Muscle layer of colon (tissue), 2 donors: Measurements from ENCODE around the gene CXorf58.

Experiments
- H3K27ac ChIP-seq: one replicate; pipeline ENCODE4 v1.7.0; 2013; ENCODE audit warnings: low read depth, mild to moderate bottlenecking, low read length, moderate library complexity
- H3K27me3 ChIP-seq, 2 donors: one replicate each; pipeline ENCODE4 v1.7.0; 2013; ENCODE audit warnings: low read length in 2 of 2, mild to moderate bottlenecking in 2 of 2; ENCODE audit not compliant: insufficient read depth in 2 of 2, control insufficient read depth in 1 of 2
- H3K36me3 ChIP-seq: one replicate; pipeline ENCODE4 v1.7.0; 2013; ENCODE audit warnings: mild to moderate bottlenecking, low read length; ENCODE audit not compliant: insufficient read depth
- H3K4me1 ChIP-seq: one replicate; pipeline ENCODE4 v1.7.0; 2013; ENCODE audit warnings: mild to moderate bottlenecking, low read length; ENCODE audit not compliant: insufficient read depth
- H3K4me3 ChIP-seq, 2 donors: one replicate each; pipeline ENCODE4 v1.7.0; 2013; ENCODE audit warnings: low read length in 2 of 2, low read depth in 1 of 2, mild to moderate bottlenecking in 1 of 2, moderate library complexity in 1 of 2
- H3K9ac ChIP-seq: one replicate; pipeline ENCODE4 v1.7.0; 2013; ENCODE audit warnings: low read length
- H3K9me3 ChIP-seq: one replicate; pipeline ENCODE4 v1.7.0; 2013; ENCODE audit warnings: mild to moderate bottlenecking, low read length
- donor health status: abdominal sarcoma.
- donor health status: Adenocarcinoma of cecum.

CXorf58 gene

GRCh38 chrX:23936180-23936579, 28.4 kb downstream of the CXorf58 start:
- Histone ChIP-seq H3K36me3 (no peaks in the 10 kb centered on the region), H3K9me3 (no peaks in the 10 kb centered on the region), H3K4me1 (no peaks in the 10 kb centered on the region), H3K27ac (no peak overlapping the region), H3K27me3 (peaks cover 0 to 7% of the 10 kb centered on the region in 2 donors), H3K4me3 (no peak overlapping the region), H3K9ac (no peak overlapping the region)

- Histone ChIP-seq H3K4me1 (no peaks in the 10 kb centered on the region), H3K27ac (no peak overlapping the region), H3K36me3 (no peaks in the 10 kb centered on the region), H3K4me3 (no peak overlapping the region), H3K9me3 (no peaks in the 10 kb centered on the region), H3K27me3 (peaks cover 0 to 7% of the 10 kb centered on the region in 2 donors), H3K9ac (no peak overlapping the region)
These were observed 29.3 kb downstream of the CXorf58 start for GRCh38 chrX:23937100-23937499.

GRCh38 chrX:23938690-23939089, 30.9 kb downstream of the CXorf58 start:
- H3K27ac ChIP-seq = no peak overlapping the region
- H3K9ac ChIP-seq = no peak overlapping the region
- H3K27me3 ChIP-seq = peaks cover 0 to 7% of the 10 kb centered on the region in 2 donors
- no peaks in the 10 kb centered on the region for H3K36me3 ChIP-seq
- H3K4me1 ChIP-seq = no peaks in the 10 kb centered on the region
- H3K4me3 ChIP-seq = no peak overlapping the region
- H3K9me3 ChIP-seq = no peaks in the 10 kb centered on the region

GRCh38 chrX:23939203-23939602, 31.4 kb downstream of the CXorf58 start:
- H3K4me1 ChIP-seq = no peaks in the 10 kb centered on the region
- no peaks in the 10 kb centered on the region for H3K36me3 ChIP-seq
- no peak overlapping the region for H3K27ac ChIP-seq
- no peak overlapping the region for H3K9ac ChIP-seq
- H3K27me3 ChIP-seq = peaks cover 0 to 7% of the 10 kb centered on the region in 2 donors
- no peaks in the 10 kb centered on the region for H3K9me3 ChIP-seq
- H3K4me3 ChIP-seq = no peak overlapping the region

- H3K36me3 ChIP-seq = no peaks in the 10 kb centered on the region
- no peak overlapping the region for H3K27ac ChIP-seq
- no peak overlapping the region for H3K4me3 ChIP-seq
- no peaks in the 10 kb centered on the region for H3K9me3 ChIP-seq
- H3K4me1 ChIP-seq = no peaks in the 10 kb centered on the region
- H3K9ac ChIP-seq = no peak overlapping the region
- H3K27me3 ChIP-seq = no peaks in the 10 kb centered on the region
These were observed 36.4 kb downstream of the CXorf58 start for GRCh38 chrX:23944234-23944633.

GRCh38 chrX:23945206-23945605, 37.4 kb downstream of the CXorf58 start:
- H3K9ac ChIP-seq = no peak overlapping the region
- H3K36me3 ChIP-seq = no peaks in the 10 kb centered on the region
- no peak overlapping the region for H3K27ac ChIP-seq
- H3K27me3 ChIP-seq = no peaks in the 10 kb centered on the region
- H3K9me3 ChIP-seq = no peaks in the 10 kb centered on the region
- H3K4me1 ChIP-seq = no peaks in the 10 kb centered on the region
- H3K4me3 ChIP-seq = no peak overlapping the region

GRCh38 chrX:23952391-23952790, 44.6 kb downstream of the CXorf58 start:
- no peaks in the 10 kb centered on the region for H3K36me3 ChIP-seq
- no peak overlapping the region for H3K9ac ChIP-seq
- H3K27me3 ChIP-seq = no peaks in the 10 kb centered on the region
- H3K9me3 ChIP-seq = no peaks in the 10 kb centered on the region
- no peaks in the 10 kb centered on the region for H3K4me1 ChIP-seq
- H3K27ac ChIP-seq = no peak overlapping the region
- H3K4me3 ChIP-seq = no peak overlapping the region

GRCh38 chrX:23952984-23953907, 45.4 kb downstream of the CXorf58 start:
- Histone ChIP-seq H3K4me3 (no peak overlapping the region), H3K4me1 (no peaks in the 10 kb centered on the region), H3K27ac (no peak overlapping the region), H3K9me3 (no peaks in the 10 kb centered on the region), H3K36me3 (no peaks in the 10 kb centered on the region), H3K9ac (no peak overlapping the region), H3K27me3 (no peaks in the 10 kb centered on the region)

GRCh38 chrX:23953908-23954269, 46.1 kb downstream of the CXorf58 start:
- H3K4me3 ChIP-seq = no peak overlapping the region
- no peak overlapping the region for H3K9ac ChIP-seq
- no peak overlapping the region for H3K27ac ChIP-seq
- no peaks in the 10 kb centered on the region for H3K27me3 ChIP-seq
- H3K36me3 ChIP-seq = no peaks in the 10 kb centered on the region
- H3K9me3 ChIP-seq = no peaks in the 10 kb centered on the region
- no peaks in the 10 kb centered on the region for H3K4me1 ChIP-seq

- no peak overlapping the region for H3K27ac ChIP-seq
- H3K4me1 ChIP-seq = no peaks in the 10 kb centered on the region
- H3K9ac ChIP-seq = no peak overlapping the region
- no peaks in the 10 kb centered on the region for H3K36me3 ChIP-seq
- H3K9me3 ChIP-seq = no peaks in the 10 kb centered on the region
- no peaks in the 10 kb centered on the region for H3K27me3 ChIP-seq
- H3K4me3 ChIP-seq = no peak overlapping the region
These were observed 46.6 kb downstream of the CXorf58 start for GRCh38 chrX:23954396-23954795.

GRCh38 chrX:23959781-23960180, 52.0 kb downstream of the CXorf58 start:
- H3K4me1 ChIP-seq = no peaks in the 10 kb centered on the region
- H3K9ac ChIP-seq = no peak overlapping the region
- H3K4me3 ChIP-seq = no peak overlapping the region
- H3K27ac ChIP-seq = no peak overlapping the region
- H3K36me3 ChIP-seq = no peaks in the 10 kb centered on the region
- peaks cover 0 to 3% of the 10 kb centered on the region in 2 donors for H3K27me3 ChIP-seq
- no peaks in the 10 kb centered on the region for H3K9me3 ChIP-seq

- no peak overlapping the region for H3K9ac ChIP-seq
- no peaks in the 10 kb centered on the region for H3K36me3 ChIP-seq
- H3K4me1 ChIP-seq = no peaks in the 10 kb centered on the region
- peaks cover 0 to 3% of the 10 kb centered on the region in 2 donors for H3K27me3 ChIP-seq
- H3K4me3 ChIP-seq = no peak overlapping the region
- H3K9me3 ChIP-seq = no peaks in the 10 kb centered on the region
- no peak overlapping the region for H3K27ac ChIP-seq
These were observed 56.4 kb downstream of the CXorf58 start for GRCh38 chrX:23964191-23964590.
